H1 (cell line): ENCODE data around the gene C1orf210. TPM values are rescaled to one million over a fixed set of nuclear protein-coding genes. Genes with fewer than 3 reads are reported as not detected.

ENCODE experiments used
- CBX8 ChIP-seq: fragments of 300-800, 300-1000 bp; sonication (generic); IDR thresholded peaks from 2 replicates; pipeline ENCODE4 v1.7.1; 2016; ENCODE audit warnings: low read depth, low read length, borderline replicate concordance
- CREB1 ChIP-seq: IDR thresholded peaks from 2 replicates; pipeline ENCODE4 v1.6.1; 2012; ENCODE audit warnings: inconsistent platforms
- RFX5 ChIP-seq: IDR thresholded peaks from 2 replicates; pipeline ENCODE4 v1.6.1; 2011; ENCODE audit warnings: low read depth, low read length, improper control_type of control experiment, borderline replicate concordance
- RNF2 ChIP-seq: fragments of 200-900, 300-1000 bp; sonication (generic); IDR thresholded peaks from 2 replicates; pipeline ENCODE4 v1.7.1; 2016; ENCODE audit warnings: borderline replicate concordance, low read depth, mild to moderate bottlenecking, antibody characterized with exemption, low read length; ENCODE audit not compliant: poor library complexity, severe bottlenecking; ENCODE audit errors: missing control alignments
- polyA plus RNA-seq, 7 experiments: library from polyadenylated mRNA; depleted of rRNA in 3 of 7; stranded (reverse) in 5 of 7; unstranded in 2 of 7; fragments of >200 nt in 5 of 7; fragments of 200-250 nt in 2 of 7; gene quantifications; 1 replicate in 5 of 7; 2 replicates in 1 of 7; 4 replicates in 1 of 7; pipeline versions ENCODE4 v1.2.1 to v1.2.3, GENCODE V29; 2011 to 2013; ENCODE audit warnings: missing spikeins in 2 of 7, mixed read lengths in 2 of 7
- total RNA-seq: library from RNA; stranded (reverse); fragmentation: NEBNext Ultra II Directional; extraction: Animal tissue kit (Norgen Biotek cat#: 25700); gene quantifications from 2 replicates; pipeline ENCODE4 v1.2.1, GENCODE V29; 2021

The C1orf210 gene
- total and polyA plus RNA-seq, 2 of the 8 experiments (the other 6 are each of a cell fraction or from before 2014, with no cell fraction given): 12.0 to 27.9 TPM

DNA sequence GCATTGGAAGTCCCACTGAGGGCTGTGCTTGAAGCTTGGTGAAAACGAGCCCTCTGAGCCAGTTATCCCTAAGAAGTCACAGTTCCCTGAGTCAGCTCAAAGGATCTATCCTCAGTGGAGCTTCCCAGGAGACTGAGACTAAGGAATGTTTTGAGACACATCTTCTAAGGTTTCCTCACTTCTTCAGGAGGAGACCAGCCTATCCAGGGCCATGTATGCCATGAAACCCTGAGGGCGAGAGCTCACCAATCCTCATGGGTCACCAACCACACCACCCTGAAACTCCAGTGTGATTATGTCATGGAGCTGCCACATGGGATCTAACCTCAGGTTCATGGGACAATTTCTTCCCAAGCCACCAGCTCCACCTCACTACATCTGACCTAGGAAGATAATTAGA lies 7.8 kb upstream of the C1orf210 start (continued):
- TF ChIP-seq RFX5 (no peak), CBX8 (no peak), CREB1 (no peak), RNF2 (no peak)
